NOMO-1 (cell line): ENCODE data around the gene FGD1.

Experiments
- DNase-seq, 2 experiments: peaks; one replicate each; lab custom pipeline; 2025; ENCODE audit not compliant: unreplicated experiment in 2 of 2; lab: John Stamatoyannopoulos, UW

Gene FGD1

GRCh38 chrX:54473993-54474859 lies 21.8 kb downstream of the FGD1 start:
- no peak for DNase-seq

GRCh38 chrX:54470054-54470760 lies 25.8 kb downstream of the FGD1 start:
- no peak for DNase-seq

GRCh38 chrX:54452920-54453319 lies 43.1 kb downstream of the FGD1 start:
- no peak for DNase-seq

- no peak for DNase-seq
These were observed 46.1 kb downstream of the FGD1 start for GRCh38 chrX:54449929-54450328.

- DNase-seq = no peak
These were observed 48.6 kb downstream of the FGD1 start for GRCh38 chrX:54447461-54447860.

- no peak for DNase-seq
These were observed 50.0 kb downstream of the FGD1 start for GRCh38 chrX:54446084-54446483.

GRCh38 chrX:54444752-54445151 lies 51.3 kb downstream of the FGD1 start:
- no peak for DNase-seq

- DNase-seq = no peak
These were observed 53.2 kb downstream of the FGD1 start for GRCh38 chrX:54442790-54443189.

GRCh38 chrX:54439960-54440871 lies 55.8 kb downstream of the FGD1 start, which contains the start of gene TSR2:
Gene TSR2, plus strand, starts transcription at chrX:54440404. Its CDS starts 18 bp downstream, at chrX:54440422.
- peak; percentile 65 to 78 for DNase-seq

- no peak for DNase-seq
These were observed 60.9 kb downstream of the FGD1 start for GRCh38 chrX:54435121-54435520.

GRCh38 chrX:54430519-54430918 lies 65.5 kb downstream of the FGD1 start:
- DNase-seq = no peak

- no peak for DNase-seq
These were observed 68.1 kb downstream of the FGD1 start for GRCh38 chrX:54427837-54428424.

- no peak for DNase-seq
These were observed 72.7 kb downstream of the FGD1 start for GRCh38 chrX:54423161-54423888.

- no peak for DNase-seq
These were observed 73.9 kb downstream of the FGD1 start for GRCh38 chrX:54422168-54422567.

GRCh38 chrX:54419559-54420302 lies 76.3 kb downstream of the FGD1 start:
- DNase-seq = no peak

- no peak for DNase-seq
These were observed 79.1 kb downstream of the FGD1 start for GRCh38 chrX:54416965-54417364.

GRCh38 chrX:54415534-54416350 lies 80.3 kb downstream of the FGD1 start:
- DNase-seq = peak in 1 of 2 experiments; percentile 2

- peak; percentile 55 to 64 for DNase-seq
These were observed 82.3 kb downstream of the FGD1 start for GRCh38 chrX:54413753-54414152.
